ENCODE measurements around the gene CFC1.
"Not testable (repeated sequence)": the region's sequence is repeated elsewhere in the genome, so short reads cannot be mapped to it uniquely, and the experiment has no call there.

The CFC1 gene

DNA sequence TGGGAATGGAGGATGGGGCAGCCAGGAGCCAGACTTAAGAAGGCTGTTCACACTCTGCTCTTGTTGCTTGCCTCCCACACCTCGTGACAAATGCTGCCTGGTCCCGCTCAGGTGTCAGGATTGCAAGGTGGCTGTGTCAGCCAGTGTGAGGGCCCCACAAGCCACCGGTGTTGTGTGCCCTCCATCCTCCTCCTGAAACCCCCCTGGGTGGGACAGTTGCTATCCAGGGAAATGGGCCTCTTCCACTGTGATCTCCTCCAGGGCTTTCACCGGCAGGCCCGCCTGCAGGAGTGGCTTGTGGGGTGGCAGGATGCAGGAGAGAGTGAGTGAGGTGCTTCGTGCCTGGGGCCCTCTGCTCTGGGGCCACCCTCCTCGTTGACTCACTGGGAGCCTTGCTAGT, 16.4 kb downstream of the CFC1 start:
- not testable (repeated sequence) for DNase-seq

DNA sequence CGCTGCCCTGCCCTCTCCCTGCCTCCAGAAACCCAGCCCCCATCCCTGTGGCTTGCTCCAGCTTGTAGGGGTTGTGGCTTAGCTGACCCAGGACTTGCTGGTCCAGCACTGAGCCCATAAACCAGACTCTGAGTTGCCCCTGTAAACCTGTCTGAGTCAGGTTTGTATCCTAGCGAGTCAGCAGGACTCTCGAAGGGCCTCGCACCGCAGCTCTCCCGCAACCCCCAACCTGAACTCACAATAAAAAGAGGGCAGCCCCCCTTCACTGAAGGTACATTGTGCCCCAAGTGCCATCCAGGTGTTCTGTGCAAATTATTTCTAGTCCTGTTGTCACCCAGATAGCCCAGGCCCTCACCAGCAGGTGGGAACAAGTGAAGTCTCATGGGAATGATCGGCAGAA, 17.9 kb downstream of the CFC1 start:
- DNase-seq: not testable (repeated sequence)

DNA sequence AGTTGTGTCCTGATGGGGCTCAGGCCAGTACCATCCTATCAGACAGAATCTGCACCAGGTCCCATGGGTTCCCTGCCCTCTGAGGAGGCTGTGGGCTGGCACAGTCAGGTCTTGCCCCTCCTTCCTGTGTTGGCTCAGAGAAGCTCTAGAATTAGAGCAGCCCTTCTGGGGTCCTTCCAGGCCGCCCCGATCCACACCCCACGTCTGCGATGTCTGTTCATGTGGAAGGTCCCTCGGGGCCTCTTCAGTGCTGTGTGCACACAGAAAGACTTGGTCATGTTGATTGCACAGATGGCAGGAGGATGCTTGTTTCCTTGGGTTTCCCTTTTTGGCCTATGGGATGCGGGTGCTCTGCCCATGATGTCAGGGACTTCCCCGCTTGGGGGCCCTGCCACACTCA, 20.3 kb downstream of the CFC1 start:
- DNase-seq: not testable (repeated sequence)

DNA sequence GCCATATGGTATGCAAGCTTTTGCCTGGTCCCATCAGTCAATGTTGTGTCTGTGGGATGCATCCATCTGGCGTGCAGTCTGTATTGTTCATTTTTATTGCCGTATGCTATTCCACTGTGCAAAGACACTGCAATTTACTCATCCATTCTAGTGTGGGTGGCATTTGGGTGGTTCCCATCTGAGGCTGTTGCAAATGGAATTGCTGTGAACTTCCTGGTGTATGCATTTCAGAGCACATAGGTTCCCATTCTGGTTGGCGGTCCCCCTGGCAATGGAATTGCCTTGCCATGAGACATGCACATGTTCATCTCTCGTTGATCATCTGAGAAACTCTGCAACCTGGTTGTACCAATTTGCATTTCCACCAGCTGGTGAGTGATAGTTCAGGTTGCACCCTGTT, 21.8 kb downstream of the CFC1 start:
- not testable (repeated sequence) for DNase-seq

DNA sequence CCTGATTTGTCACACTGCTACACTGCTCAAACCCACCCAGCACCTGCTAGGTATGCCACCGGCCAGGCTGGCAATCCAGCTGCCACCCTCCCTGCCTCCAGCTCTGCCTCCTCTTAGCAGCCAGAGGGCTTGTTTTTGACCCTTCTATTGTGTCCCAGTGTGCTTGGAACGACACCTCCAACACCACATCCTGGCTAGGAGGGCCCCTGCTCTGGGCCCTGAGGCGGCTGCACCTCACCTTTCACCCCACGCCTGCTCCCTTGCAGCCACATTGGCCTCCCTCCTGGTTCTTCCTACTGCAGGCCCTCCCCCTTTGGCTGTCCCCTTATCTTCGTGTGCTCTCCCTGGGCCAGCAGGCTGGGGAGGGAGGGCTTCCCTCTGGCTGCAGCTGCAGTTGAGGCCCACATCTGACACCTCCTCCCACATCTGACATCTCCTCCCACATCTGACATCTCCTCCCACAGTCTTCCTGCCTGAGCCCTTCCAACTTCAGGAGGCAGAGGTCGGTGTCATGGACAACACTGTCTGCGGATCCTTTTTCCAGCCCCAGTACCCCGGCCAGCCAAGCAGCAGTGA, 23.1 kb downstream of the CFC1 start:
- not testable (repeated sequence) for DNase-seq

DNA sequence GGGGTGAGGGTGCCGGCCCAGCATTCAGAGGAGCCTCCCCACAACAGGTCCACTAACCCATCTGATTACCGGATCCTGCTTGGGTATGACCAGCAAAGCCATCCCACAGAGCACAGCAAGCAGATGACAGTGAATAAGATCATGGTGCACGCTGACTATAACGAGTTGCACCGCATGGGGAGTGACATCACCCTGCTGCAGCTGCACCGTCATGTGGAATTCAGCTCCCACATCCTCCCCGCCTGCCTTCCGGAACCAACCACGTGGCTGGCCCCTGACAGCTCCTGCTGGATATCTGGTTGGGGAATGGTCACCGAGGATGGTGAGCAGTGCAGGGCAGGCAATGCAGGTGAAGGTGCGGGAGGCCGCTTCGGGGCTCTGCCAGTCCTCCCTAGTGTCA, 25.1 kb downstream of the CFC1 start:
- not testable (repeated sequence) for DNase-seq

DNA sequence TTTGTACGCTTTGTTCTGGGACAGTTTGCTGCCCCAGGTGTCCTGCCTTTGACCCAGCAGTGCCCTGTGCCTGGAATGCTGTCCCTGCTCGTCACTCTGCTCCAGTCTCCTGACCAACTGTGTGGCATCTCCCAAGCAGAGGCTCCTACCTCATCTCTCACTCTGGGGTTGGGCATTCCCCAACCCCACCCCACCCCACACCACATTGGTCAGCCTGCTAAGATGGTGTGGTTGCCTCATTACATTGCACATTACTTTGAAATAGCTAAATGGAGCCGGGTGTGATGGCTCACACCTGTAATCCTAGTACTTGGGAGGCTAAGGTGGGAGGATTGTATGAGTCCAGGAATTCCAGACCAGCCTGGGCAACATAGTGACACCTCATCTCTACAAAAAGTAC, 27.4 kb downstream of the CFC1 start:
- not testable (repeated sequence) for DNase-seq

DNA sequence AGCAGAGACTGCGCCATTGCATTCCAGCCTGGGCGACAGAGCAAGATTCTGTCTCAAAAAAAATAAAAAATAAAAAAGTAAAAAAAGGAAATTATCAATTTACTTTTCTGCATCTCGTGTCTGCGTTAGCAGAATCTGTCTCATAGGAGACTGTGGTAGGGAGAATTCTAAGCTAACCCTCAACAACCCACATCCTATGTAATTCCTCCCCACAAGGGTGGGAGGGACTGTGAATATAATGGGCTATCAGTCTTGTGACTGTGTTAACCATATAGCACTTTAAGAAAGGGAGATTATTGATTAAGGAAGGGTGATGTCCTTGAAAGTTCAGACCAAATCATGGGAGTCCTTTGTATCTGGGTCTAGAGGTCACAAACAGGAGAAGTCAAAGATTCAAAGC, 33.2 kb downstream of the CFC1 start:
- not testable (repeated sequence) for DNase-seq

DNA sequence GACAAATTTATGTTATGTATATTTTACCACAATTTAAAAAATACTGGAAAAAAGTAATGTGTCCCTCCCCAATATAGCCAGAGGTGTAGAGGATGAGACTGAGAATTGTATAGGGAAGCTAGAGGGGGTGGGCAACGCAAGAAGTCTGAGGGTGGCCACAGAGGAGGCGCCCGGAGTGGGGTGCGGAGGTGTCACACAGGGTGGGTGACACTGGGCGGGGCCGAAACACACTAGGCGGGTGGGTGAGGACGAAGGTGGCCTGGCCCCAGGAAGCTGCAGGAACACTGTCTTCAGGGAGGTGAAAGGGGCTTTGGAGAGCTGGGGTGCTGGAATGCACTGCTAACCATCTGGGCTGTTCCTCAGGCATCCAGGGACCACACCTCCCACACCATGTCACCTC, 42.9 kb downstream of the CFC1 start:
- DNase-seq: not testable (repeated sequence)

DNA sequence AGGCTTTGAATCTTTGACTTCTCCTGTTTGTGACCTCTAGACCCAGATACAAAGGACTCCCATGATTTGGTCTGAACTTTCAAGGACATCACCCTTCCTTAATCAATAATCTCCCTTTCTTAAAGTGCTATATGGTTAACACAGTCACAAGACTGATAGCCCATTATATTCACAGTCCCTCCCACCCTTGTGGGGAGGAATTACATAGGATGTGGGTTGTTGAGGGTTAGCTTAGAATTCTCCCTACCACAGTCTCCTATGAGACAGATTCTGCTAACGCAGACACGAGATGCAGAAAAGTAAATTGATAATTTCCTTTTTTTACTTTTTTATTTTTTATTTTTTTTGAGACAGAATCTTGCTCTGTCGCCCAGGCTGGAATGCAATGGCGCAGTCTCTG, 45.2 kb downstream of the CFC1 start:
- DNase-seq: not testable (repeated sequence)

DNA sequence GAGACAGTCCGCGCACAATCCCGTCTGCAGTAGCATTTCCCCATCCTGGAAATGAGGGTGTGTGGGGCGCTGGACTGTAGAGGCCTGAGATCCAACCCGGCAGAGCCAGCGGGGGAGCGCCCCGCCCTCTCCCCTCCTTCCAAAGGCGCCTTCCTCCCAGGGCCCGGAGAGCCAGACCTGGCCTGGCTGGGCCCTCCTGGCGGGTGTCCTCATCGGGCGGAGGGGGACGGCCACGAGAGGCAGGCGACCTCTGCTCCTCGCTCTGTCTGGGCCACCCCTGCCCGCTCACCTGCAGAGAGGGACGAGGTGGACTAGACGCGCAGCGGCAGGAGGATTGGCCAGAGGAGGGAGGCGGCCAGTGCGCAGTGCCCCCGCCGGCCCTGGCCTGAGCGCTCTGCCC, 49.9 kb downstream of the CFC1 start:
- not testable (repeated sequence) for DNase-seq

DNA sequence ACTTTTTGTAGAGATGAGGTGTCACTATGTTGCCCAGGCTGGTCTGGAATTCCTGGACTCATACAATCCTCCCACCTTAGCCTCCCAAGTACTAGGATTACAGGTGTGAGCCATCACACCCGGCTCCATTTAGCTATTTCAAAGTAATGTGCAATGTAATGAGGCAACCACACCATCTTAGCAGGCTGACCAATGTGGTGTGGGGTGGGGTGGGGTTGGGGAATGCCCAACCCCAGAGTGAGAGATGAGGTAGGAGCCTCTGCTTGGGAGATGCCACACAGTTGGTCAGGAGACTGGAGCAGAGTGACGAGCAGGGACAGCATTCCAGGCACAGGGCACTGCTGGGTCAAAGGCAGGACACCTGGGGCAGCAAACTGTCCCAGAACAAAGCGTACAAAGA, 51.0 kb downstream of the CFC1 start:
- DNase-seq: not testable (repeated sequence)

DNA sequence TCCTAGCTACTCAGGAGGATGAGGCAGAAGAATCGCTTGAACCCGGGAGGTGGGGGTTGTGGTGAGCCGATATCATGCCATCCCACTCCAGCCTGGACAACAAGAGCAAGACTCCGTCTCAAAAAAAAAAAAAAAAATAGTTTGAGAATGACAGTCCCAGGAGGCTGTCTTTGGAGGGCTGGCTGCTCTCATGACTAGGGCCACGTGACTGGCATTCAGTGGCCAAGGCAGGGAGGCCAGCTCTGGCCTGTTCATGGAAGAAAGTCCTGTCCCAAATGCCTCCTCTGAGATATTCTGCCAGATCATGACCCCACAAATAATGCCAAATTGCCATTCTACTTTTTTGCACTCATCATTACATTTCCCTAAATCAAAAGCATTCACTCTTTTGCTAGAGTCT, 54.4 kb downstream of the CFC1 start:
- not testable (repeated sequence) for DNase-seq

DNA sequence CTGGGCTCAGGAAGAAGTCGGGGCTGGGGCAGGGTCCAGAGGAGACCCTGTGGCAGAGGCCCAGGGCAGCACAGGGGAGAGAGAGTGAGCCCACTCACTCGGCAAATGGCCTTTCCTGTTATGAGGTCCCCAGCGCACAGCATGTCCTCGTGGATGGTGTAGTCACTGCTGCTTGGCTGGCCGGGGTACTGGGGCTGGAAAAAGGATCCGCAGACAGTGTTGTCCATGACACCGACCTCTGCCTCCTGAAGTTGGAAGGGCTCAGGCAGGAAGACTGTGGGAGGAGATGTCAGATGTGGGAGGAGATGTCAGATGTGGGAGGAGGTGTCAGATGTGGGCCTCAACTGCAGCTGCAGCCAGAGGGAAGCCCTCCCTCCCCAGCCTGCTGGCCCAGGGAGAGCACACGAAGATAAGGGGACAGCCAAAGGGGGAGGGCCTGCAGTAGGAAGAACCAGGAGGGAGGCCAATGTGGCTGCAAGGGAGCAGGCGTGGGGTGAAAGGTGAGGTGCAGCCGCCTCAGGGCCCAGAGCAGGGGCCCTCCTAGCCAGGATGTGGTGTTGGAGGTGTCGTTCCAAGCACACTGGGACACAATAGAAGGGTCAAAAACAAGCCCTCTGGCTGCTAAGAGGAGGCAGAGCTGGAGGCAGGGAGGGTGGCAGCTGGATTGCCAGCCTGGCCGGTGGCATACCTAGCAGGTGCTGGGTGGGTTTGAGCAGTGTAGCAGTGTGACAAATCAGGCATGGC, 55.4 kb downstream of the CFC1 start:
- not testable (repeated sequence) for DNase-seq

DNA sequence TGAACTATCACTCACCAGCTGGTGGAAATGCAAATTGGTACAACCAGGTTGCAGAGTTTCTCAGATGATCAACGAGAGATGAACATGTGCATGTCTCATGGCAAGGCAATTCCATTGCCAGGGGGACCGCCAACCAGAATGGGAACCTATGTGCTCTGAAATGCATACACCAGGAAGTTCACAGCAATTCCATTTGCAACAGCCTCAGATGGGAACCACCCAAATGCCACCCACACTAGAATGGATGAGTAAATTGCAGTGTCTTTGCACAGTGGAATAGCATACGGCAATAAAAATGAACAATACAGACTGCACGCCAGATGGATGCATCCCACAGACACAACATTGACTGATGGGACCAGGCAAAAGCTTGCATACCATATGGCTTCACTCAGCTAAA, 56.6 kb downstream of the CFC1 start:
- not testable (repeated sequence) for DNase-seq
